ENCODE measurements around the gene CDHR1.
"Not testable (repeated sequence)": the region's sequence is repeated elsewhere in the genome, so short reads cannot be mapped to it uniquely, and the experiment has no call there.

Gene CDHR1

DNA sequence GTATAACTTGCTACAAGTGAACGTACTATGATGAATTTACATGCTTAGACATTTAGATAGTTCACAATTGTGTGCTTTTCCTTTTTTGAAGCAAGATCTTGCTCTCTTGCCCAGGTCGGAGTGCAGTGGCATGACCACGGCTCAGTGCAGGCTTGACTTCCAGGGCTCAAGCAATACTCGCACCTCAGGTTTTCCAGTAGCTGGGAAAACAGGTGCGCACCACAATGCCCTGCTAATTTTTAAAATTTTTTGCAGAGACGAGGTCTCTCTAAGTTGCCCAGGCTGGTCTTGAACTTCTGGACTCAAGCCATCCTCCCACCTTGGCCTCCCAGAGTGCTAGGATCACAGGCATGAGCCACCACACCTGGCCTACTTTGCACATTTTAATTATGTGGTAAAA, 18.9 kb upstream of the CDHR1 start:
- no peaks in the 10 kb centered on the region for H3K4me1 ChIP-seq (ENCODE audit: insufficient read depth, low read length)
- H3K27ac ChIP-seq (ENCODE audit: low read depth, low read length) = no peak overlapping the region
- 95% methylated on average over 6 of the region's 6 CpGs for WGBS
- no peak overlapping the region for H3K4me3 ChIP-seq (ENCODE audit: low read length)
- H3K27me3 ChIP-seq (ENCODE audit: insufficient read depth, low read length) = no peaks in the 10 kb centered on the region
- no peak overlapping the region for H3K9ac ChIP-seq (ENCODE audit: low read depth, low read length)
- no peaks in the 10 kb centered on the region for H3K9me3 ChIP-seq (ENCODE audit: insufficient read depth, low read depth, low read length)
- no peaks in the 10 kb centered on the region for H3K36me3 ChIP-seq (ENCODE audit: insufficient read depth, low read length)

DNA sequence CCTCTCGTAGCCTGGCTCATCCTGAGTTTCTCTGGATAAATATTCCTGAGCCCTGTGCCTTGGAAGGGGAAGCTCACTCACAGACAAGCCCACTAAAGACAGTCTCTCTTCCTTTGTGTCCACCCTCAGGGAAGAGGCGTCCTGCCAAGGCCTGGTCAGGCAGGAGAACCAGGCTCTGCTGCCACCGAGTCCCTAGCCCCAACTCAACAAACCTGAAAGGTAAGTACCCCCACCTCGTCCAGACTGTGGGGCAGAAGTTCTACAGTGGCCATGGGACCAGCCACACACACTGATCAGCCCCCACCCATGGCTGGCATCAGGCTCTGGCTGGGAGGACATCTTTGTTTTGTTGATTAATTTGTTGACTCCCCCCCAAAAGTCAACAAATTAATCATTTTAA, 18.0 kb upstream of the CDHR1 start:
- H3K36me3 ChIP-seq (ENCODE audit: insufficient read depth, low read length) = no peaks in the 10 kb centered on the region
- H3K27ac ChIP-seq (ENCODE audit: low read depth, low read length) = no peak overlapping the region
- H3K9ac ChIP-seq (ENCODE audit: low read depth, low read length) = no peak overlapping the region
- 82% methylated on average over 4 of the region's 4 CpGs for WGBS
- H3K9me3 ChIP-seq (ENCODE audit: insufficient read depth, low read depth, low read length) = 0 out of 2 replicates have a peak, but pooled peaks cover 3% of the 10 kb centered on the region
- H3K4me3 ChIP-seq (ENCODE audit: low read length) = no peak overlapping the region
- no peaks in the 10 kb centered on the region for H3K27me3 ChIP-seq (ENCODE audit: insufficient read depth, low read length)
- H3K4me1 ChIP-seq (ENCODE audit: insufficient read depth, low read length) = no peaks in the 10 kb centered on the region

DNA sequence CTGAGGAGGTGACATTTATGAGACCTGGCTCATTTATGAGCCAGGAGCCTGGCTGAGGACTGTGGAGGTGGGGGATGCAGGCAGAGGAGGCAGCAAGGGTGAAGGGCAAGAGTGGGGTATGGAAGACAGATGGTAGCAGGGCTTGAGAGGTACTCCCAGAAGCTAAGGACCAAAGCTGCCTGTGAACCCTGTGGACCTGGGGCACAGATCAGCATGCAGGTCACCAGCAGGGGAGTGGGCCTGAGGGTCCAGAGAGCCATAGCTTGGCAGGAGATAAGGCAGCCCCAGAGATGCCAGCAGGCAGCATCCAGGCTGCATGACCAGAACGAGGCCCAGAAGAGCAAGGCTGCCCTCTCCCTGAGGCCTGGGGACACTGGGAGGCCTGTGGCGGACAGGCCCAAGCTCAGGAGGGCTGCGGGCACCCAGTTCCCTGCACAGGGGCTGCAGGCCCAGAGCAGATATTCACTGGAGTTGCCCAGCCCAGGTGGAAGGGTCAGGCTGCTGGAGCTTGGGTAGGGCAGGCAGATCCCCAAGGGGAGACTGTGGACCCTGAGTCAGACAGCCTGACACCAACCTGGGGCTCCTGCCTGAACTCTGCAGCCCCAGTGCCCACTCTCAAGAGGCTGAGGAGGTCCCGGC, 17.4 kb upstream of the CDHR1 start:
- H3K27ac ChIP-seq (ENCODE audit: low read depth, low read length) = no peak overlapping the region
- H3K9me3 ChIP-seq (ENCODE audit: insufficient read depth, low read depth, low read length) = 0 out of 2 replicates have a peak, but pooled peaks cover 3% of the 10 kb centered on the region
- no peak overlapping the region for H3K9ac ChIP-seq (ENCODE audit: low read depth, low read length)
- no peaks in the 10 kb centered on the region for H3K27me3 ChIP-seq (ENCODE audit: insufficient read depth, low read length)
- 89% methylated on average over 4 of the region's 4 CpGs for WGBS
- H3K4me3 ChIP-seq (ENCODE audit: low read length) = no peak overlapping the region
- no peaks in the 10 kb centered on the region for H3K4me1 ChIP-seq (ENCODE audit: insufficient read depth, low read length)
- H3K36me3 ChIP-seq (ENCODE audit: insufficient read depth, low read length) = no peaks in the 10 kb centered on the region

DNA sequence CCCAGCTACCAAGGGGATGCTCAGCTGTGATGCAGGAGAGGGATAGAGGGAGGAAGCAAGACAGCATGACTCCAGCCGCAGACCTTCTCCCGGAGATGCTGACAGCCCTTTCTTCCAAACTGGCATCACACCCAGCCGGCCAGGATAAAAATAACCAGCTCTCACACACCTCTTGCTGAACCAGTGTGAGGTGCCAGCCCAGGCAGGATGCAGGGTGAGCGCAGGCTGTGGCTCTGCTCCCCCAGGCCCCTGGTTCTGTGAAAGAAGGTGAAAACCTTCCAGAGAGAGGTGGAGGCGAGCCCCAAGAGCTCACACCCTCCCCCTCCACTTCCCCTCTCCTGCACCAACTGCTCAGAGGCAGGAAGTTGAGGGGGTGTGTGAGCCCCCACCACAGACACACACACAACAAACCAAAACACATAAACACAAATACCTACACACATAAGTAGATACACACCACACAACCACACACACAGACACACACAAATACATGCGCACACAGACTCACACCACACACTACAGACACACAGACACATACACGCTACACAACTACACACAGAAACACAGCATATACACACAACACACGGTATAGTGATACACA, 16.7 kb upstream of the CDHR1 start:
- no peak overlapping the region for H3K4me3 ChIP-seq (ENCODE audit: low read length)
- no peaks in the 10 kb centered on the region for H3K27me3 ChIP-seq (ENCODE audit: insufficient read depth, low read length)
- H3K9ac ChIP-seq (ENCODE audit: low read depth, low read length) = no peak overlapping the region
- WGBS = 84% methylated on average over 7 of the region's 8 CpGs
- H3K4me1 ChIP-seq (ENCODE audit: insufficient read depth, low read length) = no peaks in the 10 kb centered on the region
- no peak overlapping the region for H3K27ac ChIP-seq (ENCODE audit: low read depth, low read length)
- H3K9me3 ChIP-seq (ENCODE audit: insufficient read depth, low read depth, low read length) = 0 out of 2 replicates have a peak, but pooled peaks cover 3% of the 10 kb centered on the region
- H3K36me3 ChIP-seq (ENCODE audit: insufficient read depth, low read length) = no peaks in the 10 kb centered on the region

DNA sequence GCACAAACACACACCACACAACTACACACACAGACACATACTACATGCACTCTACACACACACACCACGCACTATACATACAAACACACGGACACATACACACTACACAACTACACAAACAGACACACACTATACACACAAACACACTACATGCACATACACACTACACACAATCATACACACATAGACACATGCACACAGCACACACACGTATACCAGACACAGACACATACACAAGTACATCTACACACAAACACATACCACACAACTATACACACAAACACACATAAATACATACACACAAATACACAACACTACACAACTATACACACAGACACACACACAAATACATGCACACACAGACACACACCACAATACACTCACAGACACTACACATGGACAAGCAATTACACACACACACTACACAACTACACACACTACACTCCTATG, 16.2 kb upstream of the CDHR1 start:
- H3K4me3 ChIP-seq (ENCODE audit: low read length) = no peak overlapping the region
- no peaks in the 10 kb centered on the region for H3K36me3 ChIP-seq (ENCODE audit: insufficient read depth, low read length)
- H3K9ac ChIP-seq (ENCODE audit: low read depth, low read length) = no peak overlapping the region
- no peak overlapping the region for H3K27ac ChIP-seq (ENCODE audit: low read depth, low read length)
- H3K9me3 ChIP-seq (ENCODE audit: insufficient read depth, low read depth, low read length) = 0 out of 2 replicates have a peak, but pooled peaks cover 3% of the 10 kb centered on the region
- no peaks in the 10 kb centered on the region for H3K4me1 ChIP-seq (ENCODE audit: insufficient read depth, low read length)
- H3K27me3 ChIP-seq (ENCODE audit: insufficient read depth, low read length) = no peaks in the 10 kb centered on the region
- WGBS = 94% methylated on average over 3 of the region's 3 CpGs

DNA sequence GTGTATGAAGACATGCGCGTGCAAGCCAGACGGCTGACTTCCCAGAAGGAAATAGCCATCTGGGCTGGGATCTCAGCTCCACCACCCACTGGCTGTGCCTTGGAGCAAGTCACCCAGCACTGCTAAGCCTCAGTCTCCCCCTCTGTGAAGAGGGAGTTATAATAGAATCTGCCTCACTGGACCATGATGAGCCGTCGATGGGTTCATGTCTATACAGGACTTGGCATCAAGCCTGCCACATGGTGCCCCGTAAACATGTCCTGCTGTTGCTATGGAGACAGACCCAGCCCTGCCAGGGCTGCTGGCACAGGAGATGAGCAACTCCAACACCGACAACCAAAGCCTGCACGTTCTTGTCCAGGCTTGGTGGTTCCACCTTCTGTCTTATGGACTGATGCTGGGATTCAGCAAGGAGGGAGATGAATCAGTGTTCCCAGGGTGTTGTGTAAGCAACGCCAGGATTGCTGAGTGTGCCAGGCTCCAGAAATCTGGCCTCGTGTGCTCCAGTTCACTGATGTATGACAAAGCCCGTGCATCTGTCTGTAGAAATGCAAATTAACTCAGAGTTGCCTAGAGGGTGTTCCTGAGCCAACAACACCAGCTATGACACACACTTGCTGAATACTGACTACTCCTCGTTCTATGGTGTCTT, 15.2 kb upstream of the CDHR1 start:
- H3K27ac ChIP-seq (ENCODE audit: low read depth, low read length) = no peak overlapping the region
- H3K9me3 ChIP-seq (ENCODE audit: insufficient read depth, low read depth, low read length) = 0 out of 2 replicates have a peak, but pooled peaks cover 3% of the 10 kb centered on the region
- WGBS = 82% methylated on average over 12 of the region's 12 CpGs

DNA sequence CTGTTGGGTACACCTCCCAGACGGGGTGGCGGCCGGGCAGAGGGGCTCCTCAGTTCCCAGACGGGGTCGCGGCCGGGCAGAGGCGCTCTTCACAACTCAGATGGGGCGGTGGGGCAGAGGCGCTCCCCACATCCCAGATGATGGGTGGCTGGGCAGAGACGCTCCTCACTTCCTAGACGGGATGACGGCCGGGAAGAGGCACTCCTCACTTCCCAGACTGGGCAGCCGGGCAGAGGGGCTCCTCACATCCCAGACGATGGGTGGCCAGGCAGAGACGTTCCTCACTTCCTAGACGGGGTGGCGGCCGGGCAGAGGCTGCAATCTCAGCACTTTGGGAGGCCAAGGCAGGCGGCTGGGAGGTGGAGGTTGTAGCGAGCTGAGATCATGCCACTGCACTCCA, 14.0 kb upstream of the CDHR1 start:
- not testable (repeated sequence) for H3K27me3 ChIP-seq (ENCODE audit: insufficient read depth, low read length); H3K9me3 ChIP-seq (ENCODE audit: insufficient read depth, low read depth, low read length); H3K9ac ChIP-seq (ENCODE audit: low read depth, low read length); H3K4me1 ChIP-seq (ENCODE audit: insufficient read depth, low read length); H3K4me3 ChIP-seq (ENCODE audit: low read length); H3K27ac ChIP-seq (ENCODE audit: low read depth, low read length); H3K36me3 ChIP-seq (ENCODE audit: insufficient read depth, low read length)
- 94% methylated on average over 19 of the region's 22 CpGs for WGBS

More for the DNA sequence above, 15.2 kb upstream of the CDHR1 start:
- Histone ChIP-seq H3K4me3 (ENCODE audit: low read length) (no peak overlapping the region), H3K9ac (ENCODE audit: low read depth, low read length) (no peak overlapping the region), H3K27me3 (ENCODE audit: insufficient read depth, low read length) (no peaks in the 10 kb centered on the region), H3K4me1 (ENCODE audit: insufficient read depth, low read length) (no peaks in the 10 kb centered on the region), H3K36me3 (ENCODE audit: insufficient read depth, low read length) (no peaks in the 10 kb centered on the region)

DNA sequence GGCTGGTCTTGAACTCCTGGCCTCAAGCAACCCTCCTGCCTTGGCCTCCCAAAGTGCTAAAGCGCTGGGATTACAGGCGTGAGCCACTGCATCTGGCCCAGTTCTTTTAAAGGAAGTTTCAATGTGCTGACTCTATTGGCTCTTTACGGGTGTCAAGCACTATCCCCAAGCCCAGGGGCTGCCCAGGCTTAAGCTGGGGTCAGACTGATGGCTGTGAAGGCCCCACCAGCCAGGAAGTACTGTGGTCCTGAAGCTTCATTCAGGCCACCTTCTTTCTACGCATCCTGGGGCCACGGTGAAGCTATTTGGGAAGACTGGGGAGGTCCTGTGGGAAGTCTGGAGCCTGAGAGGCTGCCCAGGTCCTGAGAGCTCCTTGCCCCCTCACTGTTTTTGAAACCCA, 12.7 kb upstream of the CDHR1 start:
- Histone ChIP-seq H3K27ac (ENCODE audit: low read depth, low read length) (no peak overlapping the region), H3K9me3 (ENCODE audit: insufficient read depth, low read depth, low read length) (0 out of 2 replicates have a peak, but pooled peaks cover 3% of the 10 kb centered on the region), H3K4me3 (ENCODE audit: low read length) (no peak overlapping the region), H3K9ac (ENCODE audit: low read depth, low read length) (no peak overlapping the region), H3K36me3 (ENCODE audit: insufficient read depth, low read length) (no peaks in the 10 kb centered on the region), H3K27me3 (ENCODE audit: insufficient read depth, low read length) (no peaks in the 10 kb centered on the region), H3K4me1 (ENCODE audit: insufficient read depth, low read length) (no peaks in the 10 kb centered on the region)
- 95% methylated on average over 5 of the region's 5 CpGs for WGBS

DNA sequence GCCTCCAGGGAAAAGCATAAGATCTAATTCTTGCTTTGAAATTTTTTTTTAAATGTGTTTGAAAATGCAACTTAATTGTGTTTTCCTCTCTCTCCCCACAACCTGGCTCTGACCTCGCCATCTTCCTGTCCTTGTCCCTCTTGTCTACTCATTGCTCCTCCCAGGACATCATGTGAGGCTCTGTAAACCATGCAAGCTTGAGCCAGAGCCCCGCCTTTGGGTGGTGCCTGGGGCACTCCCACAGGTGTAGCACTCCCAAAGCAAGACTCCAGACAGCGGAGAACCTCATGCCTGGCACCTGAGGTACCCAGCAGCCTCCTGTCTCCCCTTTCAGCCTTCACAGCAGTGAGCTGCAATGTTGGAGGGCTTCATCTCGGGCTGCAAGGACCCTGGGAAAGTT, 9.8 kb upstream of the CDHR1 start:
- H3K27ac ChIP-seq (ENCODE audit: low read depth, low read length) = no peak overlapping the region
- H3K27me3 ChIP-seq (ENCODE audit: insufficient read depth, low read length) = no peaks in the 10 kb centered on the region
- H3K4me3 ChIP-seq (ENCODE audit: low read length) = no peak overlapping the region
- H3K9me3 ChIP-seq (ENCODE audit: insufficient read depth, low read depth, low read length) = 0 out of 2 replicates have a peak, but pooled peaks cover 3% of the 10 kb centered on the region
- no peak overlapping the region for H3K9ac ChIP-seq (ENCODE audit: low read depth, low read length)
- H3K36me3 ChIP-seq (ENCODE audit: insufficient read depth, low read length) = no peaks in the 10 kb centered on the region
- H3K4me1 ChIP-seq (ENCODE audit: insufficient read depth, low read length) = no peaks in the 10 kb centered on the region
- 83% methylated on average over 4 of the region's 4 CpGs for WGBS

DNA sequence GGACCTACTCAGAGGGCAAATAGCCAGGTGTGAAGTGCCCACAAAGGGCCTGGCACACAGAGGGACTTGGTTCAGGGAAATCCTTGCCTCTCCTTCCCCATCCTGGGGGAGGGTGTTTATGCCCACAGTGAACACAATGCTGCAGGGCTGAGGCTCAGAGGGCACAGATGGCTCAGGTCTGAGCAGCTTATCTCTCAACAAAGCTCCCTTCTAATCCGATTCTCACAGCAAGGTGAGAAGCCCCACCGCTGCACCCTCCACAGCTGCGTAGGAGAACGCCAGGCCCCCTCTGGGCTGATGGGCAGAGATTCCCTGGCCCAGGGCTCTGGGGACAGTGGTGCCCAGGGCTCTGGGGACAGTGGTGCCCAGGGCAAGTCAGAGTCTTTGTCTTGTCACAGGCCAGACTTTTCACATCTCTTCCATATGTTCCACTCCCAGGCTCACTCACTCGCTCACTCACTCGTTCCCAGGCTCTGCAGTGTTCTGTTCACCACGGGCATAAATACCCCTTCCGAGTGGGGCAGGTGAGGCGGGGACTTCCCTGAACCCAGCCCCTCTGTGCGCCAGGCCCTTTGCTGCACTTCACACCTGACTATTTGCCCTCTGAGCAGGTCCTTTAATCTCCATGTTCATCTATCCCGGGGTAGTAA, 8.7 kb upstream of the CDHR1 start:
- 85% methylated on average over 11 of the region's 11 CpGs for WGBS
- H3K9me3 ChIP-seq (ENCODE audit: insufficient read depth, low read depth, low read length) = 0 out of 2 replicates have a peak, but pooled peaks cover 3% of the 10 kb centered on the region
- no peaks in the 10 kb centered on the region for H3K4me1 ChIP-seq (ENCODE audit: insufficient read depth, low read length)
- no peak overlapping the region for H3K9ac ChIP-seq (ENCODE audit: low read depth, low read length)
- H3K36me3 ChIP-seq (ENCODE audit: insufficient read depth, low read length) = no peaks in the 10 kb centered on the region
- no peaks in the 10 kb centered on the region for H3K27me3 ChIP-seq (ENCODE audit: insufficient read depth, low read length)
- H3K27ac ChIP-seq (ENCODE audit: low read depth, low read length) = no peak overlapping the region
- H3K4me3 ChIP-seq (ENCODE audit: low read length) = no peak overlapping the region

DNA sequence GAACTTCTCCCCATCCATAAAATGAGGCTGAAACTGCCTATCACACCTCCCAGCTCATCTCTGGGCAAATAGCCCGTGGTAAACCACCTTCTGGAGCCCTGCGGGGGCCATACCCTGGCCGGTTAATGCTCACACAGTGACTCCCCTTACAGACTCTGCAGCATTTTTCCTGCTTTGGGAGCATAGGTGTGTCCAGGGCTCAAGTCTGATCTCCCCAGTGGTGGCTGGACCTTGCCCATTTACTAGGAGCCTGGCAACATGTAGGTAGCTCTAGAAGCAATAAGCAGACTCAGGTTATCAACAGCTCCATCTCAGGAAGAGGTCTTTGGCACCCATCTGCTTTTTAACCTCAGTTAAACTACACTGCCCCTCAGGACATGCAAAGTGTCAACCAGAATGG, 5.5 kb upstream of the CDHR1 start:
- Histone ChIP-seq H3K4me3 (ENCODE audit: low read length) (no peak overlapping the region), H3K4me1 (ENCODE audit: insufficient read depth, low read length) (no peaks in the 10 kb centered on the region), H3K9ac (ENCODE audit: low read depth, low read length) (no peak overlapping the region), H3K9me3 (ENCODE audit: insufficient read depth, low read depth, low read length) (no peaks in the 10 kb centered on the region), H3K27me3 (ENCODE audit: insufficient read depth, low read length) (peaks cover 22% of the 10 kb centered on the region), H3K27ac (ENCODE audit: low read depth, low read length) (no peak overlapping the region), H3K36me3 (ENCODE audit: insufficient read depth, low read length) (no peaks in the 10 kb centered on the region)
- WGBS = 87% methylated on average over 3 of the region's 3 CpGs

Measured in HUES64 (cell line).